SKM-1 (cell line): ENCODE data around the gene LRRC70.
A peak's percentile ranks its signal among the peaks of the same experiment; 100 is the strongest.
"Not testable (repeated sequence)": the region's sequence is repeated elsewhere in the genome, so short reads cannot be mapped to it uniquely, and the experiment has no call there.

ENCODE experiments used
- DNase-seq: peaks from one replicate; lab custom pipeline; 2025; ENCODE audit not compliant: unreplicated experiment; lab: John Stamatoyannopoulos, UW

The LRRC70 gene

GRCh38 chr5:62578540-62578939, at the start of gene LRRC70:
Gene LRRC70, plus strand, starts transcription at chr5:62578819. Its CDS starts 620 bp downstream, at chr5:62579439.
- DNase-seq: peak; percentile 92

GRCh38 chr5:62533597-62533996, 45.0 kb upstream of the LRRC70 start:
- DNase-seq: no peak

GRCh38 chr5:62534461-62535236, 44.0 kb upstream of the LRRC70 start:
- DNase-seq: no peak

GRCh38 chr5:62536232-62536631, 42.4 kb upstream of the LRRC70 start:
- no peak for DNase-seq

GRCh38 chr5:62536783-62537182, 41.8 kb upstream of the LRRC70 start:
- DNase-seq: no peak

- DNase-seq: no peak
These were observed 40.3 kb upstream of the LRRC70 start for GRCh38 chr5:62538017-62538942.

GRCh38 chr5:62542720-62543119, 35.9 kb upstream of the LRRC70 start:
- DNase-seq: no peak

GRCh38 chr5:62547945-62548630, 30.5 kb upstream of the LRRC70 start:
- no peak for DNase-seq

- DNase-seq: no peak
These were observed 28.5 kb upstream of the LRRC70 start for GRCh38 chr5:62550103-62550502.

- no peak for DNase-seq
These were observed 22.7 kb upstream of the LRRC70 start for GRCh38 chr5:62555930-62556329.

- no peak for DNase-seq
These were observed 19.7 kb upstream of the LRRC70 start for GRCh38 chr5:62558941-62559340.

GRCh38 chr5:62560786-62561185, 17.8 kb upstream of the LRRC70 start:
- DNase-seq: no peak

- DNase-seq: no peak
These were observed 16.7 kb upstream of the LRRC70 start for GRCh38 chr5:62561896-62562295.

- no peak for DNase-seq
These were observed 15.8 kb upstream of the LRRC70 start for GRCh38 chr5:62562867-62563266.

GRCh38 chr5:62564101-62564500, 14.5 kb upstream of the LRRC70 start:
- DNase-seq: no peak

- DNase-seq: not testable (repeated sequence)
These were observed 12.9 kb upstream of the LRRC70 start for GRCh38 chr5:62565740-62566139.

GRCh38 chr5:62568143-62568542, 10.5 kb upstream of the LRRC70 start:
- no peak for DNase-seq

- no peak for DNase-seq
These were observed 9.7 kb upstream of the LRRC70 start for GRCh38 chr5:62568800-62569432.

GRCh38 chr5:62569470-62569869, 9.1 kb upstream of the LRRC70 start:
- no peak for DNase-seq

GRCh38 chr5:62572918-62573514, 5.6 kb upstream of the LRRC70 start:
- DNase-seq: no peak

- DNase-seq: no peak
These were observed 4.0 kb upstream of the LRRC70 start for GRCh38 chr5:62574599-62574998.
